HepG2 (cell line): ENCODE measurements around the gene ZNF382. TPM values are rescaled to one million over a fixed set of nuclear protein-coding genes. Genes with fewer than 3 reads are reported as not detected.

Experiments used
- ATF7 ChIP-seq, 2 experiments: fragments of 450-650 bp in 1 of 2; sonication (generic) in 1 of 2; formaldehyde crosslinking in 1 of 2; IDR thresholded peaks; 2 replicates each; pipeline versions ENCODE4 v1.4.0 to v1.6.1; 2016 to 2020; ENCODE audit warnings: antibody characterized with exemption in 1 of 2, mild to moderate bottlenecking in 1 of 2, missing genetic modification reagents in 1 of 2
- BRD4 ChIP-seq: sonication (generic); formaldehyde crosslinking; IDR thresholded peaks from 2 replicates; pipeline ENCODE4 v1.4.0; 2020; ENCODE audit warnings: missing genetic modification reagents
- CCAR2 ChIP-seq: fragments of 200-400 bp; formaldehyde crosslinking; optimal IDR thresholded peaks from 2 replicates; pipeline ENCODE3; 2018; ENCODE audit warnings: low read depth, mild to moderate bottlenecking, low read length, moderate library complexity
- DR1 ChIP-seq: sonication (generic); formaldehyde crosslinking; IDR thresholded peaks from 2 replicates; pipeline ENCODE4 v1.8.0; 2021; ENCODE audit warnings: mild to moderate bottlenecking, missing genetic modification reagents, inconsistent platforms
- ELK4 ChIP-seq: sonication (generic); formaldehyde crosslinking; IDR thresholded peaks from 2 replicates; pipeline ENCODE4 v1.9.0; 2021; ENCODE audit warnings: missing genetic modification reagents, borderline replicate concordance
- MEF2D ChIP-seq: sonication (generic); formaldehyde crosslinking; IDR thresholded peaks from 2 replicates; pipeline ENCODE4 v1.5.1; 2020; ENCODE audit warnings: mild to moderate bottlenecking, missing genetic modification reagents
- NFIC ChIP-seq: IDR thresholded peaks from 2 replicates; pipeline ENCODE4 v1.6.1; 2012; ENCODE audit warnings: mild to moderate bottlenecking, low read length, inconsistent platforms
- NFYB ChIP-seq: sonication (generic); formaldehyde crosslinking; IDR thresholded peaks from 2 replicates; pipeline ENCODE4 v1.4.0; 2020; ENCODE audit warnings: missing genetic modification reagents
- PRDM15 ChIP-seq: sonication (generic); formaldehyde crosslinking; IDR thresholded peaks from 2 replicates; pipeline ENCODE4 v1.4.0; 2020; ENCODE audit warnings: missing genetic modification reagents
- TRIM24 ChIP-seq: sonication (generic); formaldehyde crosslinking; IDR thresholded peaks from 2 replicates; pipeline ENCODE4 v1.8.0; 2022; ENCODE audit warnings: mild to moderate bottlenecking, missing genetic modification reagents
- ZHX2 ChIP-seq, 2 experiments: sonication (generic) in 1 of 2; formaldehyde crosslinking in 1 of 2; IDR thresholded peaks; 2 replicates each; pipeline versions ENCODE4 v1.6.1 to v1.9.0; 2014 to 2022; ENCODE audit warnings: antibody characterized with exemption in 1 of 2, borderline replicate concordance in 1 of 2, inconsistent platforms in 1 of 2, low read depth in 1 of 2, missing genetic modification reagents in 1 of 2
- ZNF136 ChIP-seq: sonication (generic); formaldehyde crosslinking; IDR thresholded peaks from 2 replicates; pipeline ENCODE4 v1.8.1; 2022; ENCODE audit warnings: low read depth, mild to moderate bottlenecking, moderate library complexity, missing genetic modification reagents
- ZNF264 ChIP-seq: sonication (generic); formaldehyde crosslinking; IDR thresholded peaks from 2 replicates; pipeline ENCODE4 v1.4.0; 2020; ENCODE audit warnings: missing genetic modification reagents
- ZNF335 ChIP-seq: sonication (generic); formaldehyde crosslinking; IDR thresholded peaks from 2 replicates; pipeline ENCODE4 v1.4.0; 2020; ENCODE audit warnings: missing genetic modification reagents
- ZNF350 ChIP-seq: sonication (generic); formaldehyde crosslinking; IDR thresholded peaks from 2 replicates; pipeline ENCODE4 v1.4.0; 2020; ENCODE audit warnings: mild to moderate bottlenecking, low read depth, missing genetic modification reagents, borderline replicate concordance
- ZNF354B ChIP-seq: sonication (generic); formaldehyde crosslinking; IDR thresholded peaks from 2 replicates; pipeline ENCODE4 v1.8.0; 2022; ENCODE audit warnings: mild to moderate bottlenecking, missing genetic modification reagents
- ZNF484 ChIP-seq: sonication (generic); formaldehyde crosslinking; IDR thresholded peaks from 2 replicates; pipeline ENCODE4 v1.5.1; 2020; ENCODE audit warnings: mild to moderate bottlenecking, low read depth, missing genetic modification reagents, borderline replicate concordance
- ZNF562 ChIP-seq: sonication (generic); formaldehyde crosslinking; IDR thresholded peaks from 2 replicates; pipeline ENCODE4 v1.8.0; 2022; ENCODE audit warnings: missing genetic modification reagents, borderline replicate concordance
- ZNF780A ChIP-seq: sonication (generic); formaldehyde crosslinking; IDR thresholded peaks from 2 replicates; pipeline ENCODE4 v1.8.0; 2022; ENCODE audit warnings: mild to moderate bottlenecking, missing genetic modification reagents, moderate library complexity
- ZNF841 ChIP-seq: sonication (generic); formaldehyde crosslinking; IDR thresholded peaks from 2 replicates; pipeline ENCODE4 v1.8.1; 2023; ENCODE audit warnings: missing genetic modification reagents, borderline replicate concordance
- polyA plus RNA-seq, 8 experiments: library from polyadenylated mRNA; depleted of rRNA in 3 of 8; stranded (reverse) in 7 of 8; unstranded in 1 of 8; fragments of >200 nt; fragmentation: Illumina TruSeq in 4 of 8; extraction: Trizol in 4 of 8; gene quantifications; 2 replicates each; pipeline versions ENCODE4 v1.2.1 to v1.2.3, GENCODE V29; 2011 to 2016; ENCODE audit warnings: low read depth in 4 of 8, missing spikeins in 1 of 8, mixed read lengths in 1 of 8; ENCODE audit not compliant: insufficient read depth in 1 of 8
- total RNA-seq, 5 experiments: library from RNA; depleted of rRNA; stranded (reverse); fragments of >200 nt; fragmentation: Illumina TruSeq; extraction: Trizol; gene quantifications; 2 replicates each; pipeline ENCODE4 v1.2.3, GENCODE V29; 2016; ENCODE audit warnings: low read depth in 1 of 5

ZNF382 gene
- total and polyA plus RNA-seq, 2 of the 13 experiments (the other 11 are each of a cell fraction or from before 2014, with no cell fraction given), result 2.3 to 6.8 TPM

- TF ChIP-seq ZHX2 (IDR thresholded peaks at IDR 0.05; ENCODE audit: low read depth), result no peak
- TF ChIP-seq ZHX2 (CRISPR knock-in tag; IDR thresholded peaks at IDR 0.05; ENCODE audit: borderline replicate concordance), result no peak
- no peak for TF ChIP-seq TRIM24 (CRISPR knock-in tag)
- TF ChIP-seq ATF7 (IDR thresholded peaks at IDR 0.05), result no peak
- no peak for TF ChIP-seq ATF7 (CRISPR knock-in tag; IDR thresholded peaks at IDR 0.05)
- TF ChIP-seq CCAR2, result no peak
- TF ChIP-seq ZNF484 (CRISPR knock-in tag), result no peak
- no peak for TF ChIP-seq PRDM15
- no peak for TF ChIP-seq DR1 (CRISPR knock-in tag)
- no peak; the same call in 1 of the 2 replicates for TF ChIP-seq MEF2D (CRISPR knock-in tag)
- TF ChIP-seq ZNF562 (CRISPR knock-in tag), result no peak
- no peak for TF ChIP-seq NFIC
- 0 out of 2 replicates have a peak, but pooled peaks have one; percentile 24 for TF ChIP-seq ZNF335
- no peak for TF ChIP-seq BRD4 (CRISPR knock-in tag)
- TF ChIP-seq ZNF841 (CRISPR knock-in tag), result no peak
- no peak for TF ChIP-seq ELK4 (CRISPR knock-in tag)
- peak; percentile 57 for TF ChIP-seq NFYB (CRISPR knock-in tag)
- no peak for TF ChIP-seq ZNF780A (CRISPR knock-in tag)
- TF ChIP-seq ZNF136 (CRISPR knock-in tag), result no peak
- TF ChIP-seq ZNF354B (CRISPR knock-in tag), result no peak
- TF ChIP-seq ZNF264 (CRISPR knock-in tag), result no peak
- peak; percentile 78; the same call in 1 of the 2 replicates for TF ChIP-seq ZNF350 (CRISPR knock-in tag)
These were observed 435 bp upstream of the ZNF382 start (continued) for GRCh38 chr19:36604656-36605100.
